Renal cortical epithelial cell (primary cell): Measurements from ENCODE around the gene SLC38A10. TPM values are rescaled to one million over a fixed set of nuclear protein-coding genes. Genes with fewer than 3 reads are reported as not detected.

Experiments
- DNase-seq: peaks from one replicate; pipeline ENCODE4 v3.0.0-alpha.2; 2011; ENCODE audit warnings: low read depth
- total RNA-seq: library from RNA; depleted of rRNA; stranded (reverse); fragments of >200 nt; gene quantifications from 2 replicates; pipeline ENCODE4 v1.2.3, GENCODE V29; 2014

SLC38A10 gene
- total RNA-seq, 1 donor from 2014 or later: 127 TPM

- no peak for DNase-seq
These were observed 36.5 kb upstream of the SLC38A10 start for GRCh38 chr17:81331527-81332043.

- no peak for DNase-seq
These were observed 35.8 kb upstream of the SLC38A10 start for GRCh38 chr17:81330884-81331245.

DNA sequence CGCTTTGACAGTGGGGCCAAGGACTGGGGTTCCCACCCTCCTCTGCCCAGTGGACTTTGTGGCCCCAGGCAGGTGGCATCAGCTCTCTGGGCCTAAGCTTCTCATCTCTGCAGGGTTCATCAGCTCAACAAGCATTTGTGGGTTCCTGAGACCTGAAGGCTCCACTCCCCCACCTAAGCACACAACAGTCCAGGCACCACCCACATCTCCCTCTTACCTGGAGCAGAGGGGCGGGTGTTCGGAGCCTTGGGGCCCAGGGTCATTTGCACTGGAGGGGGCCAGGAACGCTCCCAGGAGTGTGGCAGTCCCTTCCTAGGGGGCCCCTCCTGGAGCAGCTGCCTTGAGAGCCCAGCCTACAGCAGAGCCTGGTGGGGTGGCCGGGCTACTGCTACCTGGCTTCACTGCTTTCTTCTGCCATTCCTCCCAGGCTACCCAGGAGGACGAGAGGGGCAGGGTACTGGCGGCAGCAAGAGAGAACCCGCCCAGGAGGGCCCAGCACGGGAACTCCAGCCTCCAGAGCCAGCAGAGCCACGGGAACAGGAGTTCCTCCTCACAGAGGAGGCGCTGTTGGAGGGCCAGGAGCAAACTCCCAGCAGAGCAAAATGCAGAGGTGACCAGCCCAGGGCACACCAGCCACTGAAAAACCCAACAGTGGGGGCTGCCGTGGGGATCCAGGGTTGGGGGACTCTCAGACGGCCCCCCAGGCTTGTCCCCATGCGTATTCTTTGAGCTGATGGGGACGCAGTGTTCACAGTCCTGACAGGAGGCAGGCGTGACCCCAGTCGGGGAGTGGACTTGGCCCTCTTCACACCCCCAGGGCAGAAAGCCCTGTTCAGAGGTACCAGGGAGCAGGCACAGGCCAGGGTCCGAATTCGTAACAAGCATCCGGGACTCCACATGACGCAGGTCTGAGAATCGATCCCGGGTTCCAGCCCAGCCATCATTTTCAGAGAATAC is 35.1 kb upstream of the SLC38A10 start:
- no peak for DNase-seq

- DNase-seq: peak; percentile 82
These were observed 34.1 kb upstream of the SLC38A10 start for GRCh38 chr17:81328978-81329926.

DNA sequence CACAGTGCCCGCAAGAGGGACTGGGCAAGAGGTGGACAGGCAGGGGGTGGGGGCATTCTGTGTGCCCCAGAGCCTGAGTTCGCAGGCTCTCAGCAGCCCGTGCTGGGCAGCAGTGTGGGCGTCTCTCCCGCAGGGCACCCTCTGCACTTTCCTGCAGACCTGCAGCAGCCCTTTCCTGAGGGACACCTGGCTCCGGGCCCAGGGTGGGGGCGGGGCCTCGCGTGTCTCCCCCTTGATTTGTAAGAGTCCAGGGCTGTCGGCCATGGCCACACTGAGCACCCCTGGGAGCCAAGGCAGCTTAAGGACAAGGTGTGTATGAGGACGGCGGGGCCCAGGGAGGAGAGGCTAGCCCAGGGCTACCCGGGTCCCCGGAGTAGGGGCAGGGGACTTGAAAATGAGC is 33.4 kb upstream of the SLC38A10 start:
- no peak for DNase-seq

DNA sequence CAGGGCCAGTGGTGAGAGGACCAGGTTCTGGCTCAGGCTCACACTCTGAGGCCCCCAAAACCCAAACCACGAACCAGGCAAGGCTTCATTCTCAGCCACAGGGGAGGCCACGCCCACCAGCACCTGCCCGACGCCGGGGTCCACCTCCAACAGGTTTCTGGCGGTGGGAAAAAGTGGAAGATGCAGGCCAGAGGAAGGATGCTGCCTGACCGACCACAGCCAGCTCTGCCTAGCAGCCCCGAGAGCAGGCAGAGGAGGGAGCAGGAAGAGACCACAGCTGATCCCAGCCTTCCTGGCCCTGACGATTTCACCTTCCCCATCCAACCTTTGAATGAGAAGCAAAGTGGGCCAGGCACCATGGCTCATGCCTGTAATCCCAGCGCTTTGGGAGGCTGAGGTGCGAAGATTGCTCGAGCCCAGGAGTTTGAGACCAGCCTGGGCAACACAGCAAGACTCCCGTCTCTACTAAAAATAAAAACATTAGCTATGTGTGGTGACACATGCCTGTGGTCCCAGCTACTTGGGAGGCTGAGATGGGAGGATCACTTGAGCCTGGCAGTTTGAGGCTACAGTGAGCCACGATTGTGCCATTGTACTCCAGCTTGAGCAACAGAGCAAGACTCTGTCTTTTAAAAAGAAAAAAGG is 30.7 kb upstream of the SLC38A10 start:
- DNase-seq: no peak

GRCh38 chr17:81324851-81325713 is 30.0 kb upstream of the SLC38A10 start:
- no peak for DNase-seq

- DNase-seq: no peak
These were observed 29.2 kb upstream of the SLC38A10 start for GRCh38 chr17:81324177-81324850.

- DNase-seq: no peak
These were observed 28.3 kb upstream of the SLC38A10 start for GRCh38 chr17:81323411-81323868.

DNA sequence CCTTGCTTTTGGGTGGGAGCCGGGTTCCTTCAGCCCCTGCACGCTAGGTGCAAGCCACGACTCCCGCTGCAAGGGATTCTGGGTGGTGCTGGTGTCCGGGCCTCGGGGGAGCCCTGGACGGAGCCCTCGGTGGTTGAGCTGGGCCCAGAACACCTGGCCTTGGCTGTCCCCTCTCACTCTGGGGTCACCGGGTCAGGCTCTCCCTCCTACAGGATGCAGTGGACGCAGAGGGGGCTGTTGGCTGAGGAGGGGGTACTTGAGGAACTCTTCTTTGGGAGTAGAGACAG is 27.9 kb upstream of the SLC38A10 start:
- DNase-seq: no peak

GRCh38 chr17:81322271-81323082 is 27.4 kb upstream of the SLC38A10 start:
- no peak for DNase-seq

- DNase-seq: no peak
These were observed 23.0 kb upstream of the SLC38A10 start for GRCh38 chr17:81317961-81318605.

DNA sequence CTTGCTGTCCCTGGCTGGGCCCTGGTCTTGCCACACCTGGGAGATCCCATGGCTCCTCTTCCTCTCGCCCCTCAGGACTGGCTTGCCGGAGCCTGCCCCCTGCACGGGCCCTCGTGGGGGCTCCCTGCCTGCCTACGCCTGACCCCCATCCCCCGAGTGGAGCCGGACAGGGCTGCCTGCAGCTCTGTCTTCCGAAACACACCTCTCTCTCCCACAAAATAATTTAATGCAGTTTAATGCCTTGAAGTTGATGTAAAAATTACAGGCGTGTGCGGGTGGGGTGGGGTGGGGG is 22.4 kb upstream of the SLC38A10 start:
- no peak for DNase-seq

GRCh38 chr17:81315885-81316391 is 20.8 kb upstream of the SLC38A10 start:
- no peak for DNase-seq

- DNase-seq: no peak
These were observed 20.2 kb upstream of the SLC38A10 start for GRCh38 chr17:81315129-81315884.

- no peak for DNase-seq
These were observed 19.4 kb upstream of the SLC38A10 start for GRCh38 chr17:81314398-81315081.

DNA sequence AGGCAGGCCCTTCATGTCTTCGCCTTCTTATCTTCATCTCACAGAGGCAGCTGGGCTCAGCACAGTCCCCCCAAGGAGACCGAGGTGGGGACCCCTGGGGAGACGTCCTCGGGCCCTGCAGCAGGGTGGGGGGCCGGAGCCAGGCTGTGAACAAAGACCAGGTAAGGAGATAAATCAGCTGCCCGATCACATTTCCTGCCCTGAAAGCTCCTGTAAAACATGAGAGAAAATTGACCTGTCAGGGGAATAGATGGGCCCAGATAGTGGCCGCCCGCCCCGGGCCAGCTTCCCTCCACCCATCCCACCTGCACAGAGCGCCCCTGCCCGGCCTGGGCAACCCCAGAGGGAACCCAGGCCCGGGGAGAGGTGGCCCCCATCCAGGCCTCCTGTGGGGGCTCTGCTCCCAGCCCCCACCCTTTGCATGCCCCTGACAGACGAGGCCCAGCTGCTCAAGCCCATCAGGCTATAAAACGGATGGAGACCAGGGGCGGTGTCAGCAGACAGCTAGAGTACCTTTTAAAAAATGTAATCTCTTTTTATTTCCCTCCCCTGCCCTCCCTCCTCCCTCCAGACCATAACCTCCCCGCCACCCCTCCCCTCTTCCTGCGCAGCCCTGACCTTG is 18.8 kb upstream of the SLC38A10 start:
- DNase-seq: no peak
